ENCODE measurements around the gene DHRS4.
"Not testable (repeated sequence)": the region's sequence is repeated elsewhere in the genome, so short reads cannot be mapped to it uniquely, and the experiment has no call there.

The DHRS4 gene

DNA sequence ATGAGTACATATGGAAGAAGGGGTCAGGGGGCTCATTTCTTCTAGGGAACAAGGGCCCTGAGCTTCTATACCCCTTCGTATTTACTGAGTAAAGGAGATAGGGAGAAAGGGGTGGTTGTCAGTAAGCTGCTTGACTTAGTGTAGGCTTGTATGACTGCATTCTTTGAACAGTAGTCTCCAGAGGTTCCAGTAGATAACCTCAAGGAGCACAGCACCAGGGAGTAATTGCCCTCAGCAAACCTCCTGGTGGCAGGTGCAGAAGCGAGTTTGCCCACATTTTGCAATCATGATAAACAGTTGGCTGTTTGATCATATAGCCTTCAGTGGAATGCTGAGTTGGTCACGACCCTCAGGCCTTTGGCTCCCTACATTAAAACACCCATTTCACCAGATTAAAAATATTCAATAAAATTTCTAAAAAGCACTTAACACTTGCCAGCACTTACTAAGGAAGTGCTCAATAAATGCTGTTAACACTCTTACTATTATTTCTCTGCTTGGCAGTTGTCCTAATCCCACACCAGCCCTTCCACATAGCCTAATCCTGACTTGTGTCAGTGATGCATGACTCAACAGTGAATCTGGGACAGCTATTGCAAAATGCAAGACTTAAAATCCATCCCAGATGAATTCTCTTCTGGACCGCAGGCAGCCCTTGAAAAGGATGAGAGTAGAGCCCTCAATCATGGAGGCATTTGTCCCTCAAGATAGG, 31.5 kb downstream of the DHRS4 start:
- no peak for DNase-seq (ENCODE audit: low spot score)

DNA sequence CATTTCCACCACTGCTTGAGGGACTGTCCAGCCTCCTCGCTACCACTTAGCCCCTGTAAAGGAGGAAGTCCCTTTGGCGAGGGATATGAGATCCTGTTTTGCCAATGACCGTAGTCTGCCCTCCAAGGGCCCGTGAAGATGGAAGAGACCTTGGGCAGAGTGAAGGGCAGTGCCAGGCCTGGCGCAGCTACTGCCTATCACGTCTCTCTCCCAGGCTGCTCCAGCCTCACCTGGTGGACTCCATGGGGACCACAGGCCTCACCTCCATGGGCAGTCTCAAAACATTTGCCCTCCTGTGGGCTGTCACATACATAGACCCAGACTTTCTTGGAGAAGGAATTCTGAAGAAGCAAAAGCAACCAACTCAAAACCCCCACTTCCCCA, 34.6 kb downstream of the DHRS4 start:
- DNase-seq (ENCODE audit: low spot score) = not testable (repeated sequence)

DNA sequence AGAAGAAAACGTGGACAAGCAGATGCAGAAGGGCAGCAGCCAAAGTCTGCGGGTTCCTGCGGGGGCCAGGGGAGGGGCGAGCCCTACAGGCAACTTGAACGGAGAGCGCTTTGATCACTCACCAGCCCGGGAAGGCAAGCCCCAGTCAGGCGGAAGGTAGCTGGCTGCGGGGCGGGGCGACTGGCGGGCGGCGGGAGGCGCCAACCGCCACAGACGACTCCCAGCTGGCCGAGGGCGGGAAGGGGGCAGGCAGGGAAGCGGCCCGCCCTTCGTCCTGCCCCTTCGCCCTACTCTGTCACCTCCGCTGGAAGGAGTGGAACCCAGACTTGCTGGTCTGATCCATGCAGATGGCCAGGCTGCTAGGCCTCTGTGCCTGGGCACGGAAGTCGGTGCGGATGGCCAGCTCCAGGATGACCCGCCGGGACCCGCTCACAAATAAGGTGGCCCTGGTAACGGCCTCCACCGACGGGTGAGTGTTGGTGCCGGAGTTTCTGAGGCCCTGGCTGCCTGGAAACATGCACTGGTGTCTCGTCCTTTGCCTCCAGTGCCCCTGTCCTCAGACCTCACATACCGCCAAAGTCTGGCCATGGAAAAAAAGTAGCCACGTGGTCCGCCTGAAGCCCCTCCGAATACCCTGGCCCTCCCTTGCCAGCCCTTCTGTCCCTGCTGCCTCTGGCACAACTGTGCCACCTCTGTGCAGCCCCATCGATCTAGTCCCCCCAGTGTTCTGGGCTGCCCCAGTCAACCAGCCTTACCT, 35.2 kb downstream of the DHRS4 start, which contains the start of gene DHRS4L2:
TSS of gene DHRS4L2 (plus strand) at position 323 of the 757 bp plus-strand sequence. CDS start at position 342, 19 bp downstream.
- DNase-seq (ENCODE audit: low spot score) = peak; percentile 85

DNA sequence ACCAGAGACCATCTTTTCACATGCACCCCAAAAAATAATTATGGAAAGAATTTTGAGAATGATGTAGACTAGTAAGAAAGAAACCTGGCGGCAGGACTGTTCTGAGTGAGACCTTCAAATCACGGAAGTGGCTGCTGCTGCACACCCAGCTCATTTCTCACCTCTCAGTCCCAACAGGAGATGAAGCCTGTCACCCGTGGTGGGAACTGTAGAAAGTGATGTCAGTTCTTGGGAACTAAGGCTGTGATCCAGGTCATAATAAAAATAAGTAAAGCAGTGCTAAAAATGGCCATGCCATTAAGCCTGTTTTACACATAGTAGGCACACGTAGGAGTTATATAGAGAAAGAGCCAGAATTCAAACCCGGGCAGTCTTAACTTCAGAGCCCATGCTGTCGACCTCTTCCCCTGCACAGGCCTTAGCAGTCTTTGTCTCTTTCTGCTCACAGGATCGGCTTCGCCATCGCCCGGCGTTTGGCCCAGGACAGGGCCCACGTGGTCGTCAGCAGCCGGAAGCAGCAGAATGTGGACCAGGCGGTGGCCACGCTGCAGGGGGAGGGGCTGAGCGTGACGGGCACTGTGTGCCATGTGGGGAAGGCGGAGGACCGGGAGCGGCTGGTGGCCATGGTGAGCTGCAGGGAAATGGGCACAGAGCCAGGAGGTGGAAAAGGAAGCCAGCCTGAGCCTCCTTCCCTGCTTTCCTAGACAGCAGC, 36.3 kb downstream of the DHRS4 start:
- peak; percentile 75 for DNase-seq (ENCODE audit: low spot score)

DNA sequence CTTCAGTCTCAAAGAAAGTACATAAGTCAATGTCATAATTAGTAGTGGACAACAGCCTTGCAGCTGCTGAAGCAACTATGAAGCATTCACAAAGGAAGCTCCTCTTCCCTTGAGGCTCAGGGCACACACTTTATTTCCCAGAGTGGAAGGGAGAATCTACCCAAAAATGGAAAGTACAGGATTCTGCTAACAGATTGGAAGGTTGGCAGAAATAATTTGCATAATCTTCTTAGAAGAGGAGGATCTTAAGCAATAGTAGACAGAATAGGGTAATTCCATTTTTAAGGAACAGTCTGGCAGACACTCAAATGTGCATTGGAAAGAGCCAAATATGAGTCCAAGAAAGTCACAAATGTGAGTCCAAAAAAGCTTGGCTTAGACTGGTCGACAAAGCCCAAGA, 37.4 kb downstream of the DHRS4 start:
- DNase-seq (ENCODE audit: low spot score) = not testable (repeated sequence)

DNA sequence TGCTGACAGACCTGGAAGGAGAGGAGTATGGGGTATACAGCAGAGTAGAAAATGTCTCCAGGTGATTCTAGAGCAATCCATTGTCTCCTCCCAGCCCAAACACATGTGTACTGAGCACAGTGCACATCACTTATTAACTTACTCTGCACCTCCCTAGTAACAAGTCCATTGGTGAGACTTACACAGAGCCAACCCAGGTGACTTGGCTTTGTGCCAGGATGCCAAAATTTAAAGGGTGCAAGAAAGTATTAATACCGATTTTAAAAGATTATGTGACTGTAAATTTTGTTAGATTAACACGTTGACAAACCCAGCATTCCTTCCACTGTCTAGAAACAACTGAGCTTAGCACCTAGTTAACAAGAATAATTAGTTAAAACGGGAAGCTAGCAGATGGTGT, 39.5 kb downstream of the DHRS4 start:
- not testable (repeated sequence) for DNase-seq (ENCODE audit: low spot score)

DNA sequence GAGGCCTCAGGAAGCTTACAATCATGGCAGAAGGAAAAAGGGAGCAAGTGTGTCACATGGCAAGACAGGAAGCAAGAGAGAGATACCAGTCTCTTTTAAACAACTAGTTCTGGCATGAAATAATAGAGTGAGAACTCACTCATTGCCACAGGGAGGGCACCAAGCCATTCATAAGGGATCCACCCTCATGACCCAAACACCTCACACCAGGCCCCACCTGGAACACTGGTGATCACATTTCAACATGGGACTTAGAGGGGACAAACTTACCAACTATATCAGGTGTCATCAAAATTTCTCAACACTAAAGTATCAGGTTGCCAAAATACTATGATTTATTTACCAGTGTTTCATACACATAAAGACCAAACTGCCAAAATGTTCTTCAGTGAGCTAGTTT, 42.4 kb downstream of the DHRS4 start:
- not testable (repeated sequence) for DNase-seq (ENCODE audit: low spot score)

DNA sequence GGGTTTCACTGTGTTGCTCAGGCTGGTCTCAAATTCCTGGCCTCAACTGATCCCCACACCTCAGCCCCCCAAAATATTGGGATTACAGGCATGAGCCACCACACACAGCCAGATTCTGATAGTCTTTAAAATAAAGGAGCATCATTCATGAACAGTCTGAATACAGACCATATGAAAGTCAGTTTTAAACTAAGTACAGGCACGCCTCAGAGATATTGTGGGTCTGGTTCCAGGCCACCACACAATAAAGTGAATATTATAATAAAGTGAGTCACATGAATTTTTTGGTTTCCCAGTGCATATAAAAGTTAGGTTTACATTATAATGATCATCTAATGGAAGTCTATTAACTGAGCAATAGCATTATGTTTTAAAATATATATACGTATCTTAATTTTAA, 43.3 kb downstream of the DHRS4 start:
- not testable (repeated sequence) for DNase-seq (ENCODE audit: low spot score)

DNA sequence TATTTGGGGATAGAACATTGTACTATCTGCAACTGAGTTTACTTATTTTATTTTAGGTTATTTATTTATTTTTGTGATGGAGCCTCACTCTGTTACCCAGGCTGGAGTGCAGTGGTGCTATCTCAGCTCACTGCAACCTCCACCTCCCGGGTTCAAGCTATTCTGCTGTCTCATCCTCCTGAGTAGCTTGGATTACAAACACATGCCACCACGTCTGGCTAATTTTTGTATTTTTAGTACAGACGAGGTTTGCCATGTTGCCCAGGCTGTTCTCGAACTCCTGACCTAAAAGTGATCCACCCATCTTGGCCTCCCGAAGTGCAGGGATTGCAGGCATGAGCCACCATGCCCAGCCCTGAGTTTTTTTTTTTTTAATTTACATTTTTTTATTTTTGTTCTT, 46.1 kb downstream of the DHRS4 start:
- not testable (repeated sequence) for DNase-seq (ENCODE audit: low spot score)

DNA sequence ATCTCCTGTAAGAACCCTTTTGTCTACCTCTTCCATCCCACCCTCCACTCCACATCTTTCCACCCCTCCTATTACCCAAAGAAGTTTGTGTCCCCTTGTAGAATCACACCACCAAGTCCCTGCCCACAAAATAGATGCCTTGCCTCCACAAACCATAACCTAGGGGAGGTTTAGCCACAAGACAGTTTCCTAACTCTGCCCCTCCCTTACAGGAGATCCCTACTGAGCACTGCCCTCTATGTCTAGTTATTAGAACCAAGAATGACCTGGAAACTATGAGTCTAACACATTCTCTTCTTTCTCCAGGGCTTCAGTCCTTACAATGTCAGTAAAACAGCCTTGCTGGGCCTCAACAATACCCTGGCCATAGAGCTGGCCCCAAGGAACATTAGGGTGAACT, 47.5 kb downstream of the DHRS4 start:
- not testable (repeated sequence) for DNase-seq (ENCODE audit: low spot score)

DNA sequence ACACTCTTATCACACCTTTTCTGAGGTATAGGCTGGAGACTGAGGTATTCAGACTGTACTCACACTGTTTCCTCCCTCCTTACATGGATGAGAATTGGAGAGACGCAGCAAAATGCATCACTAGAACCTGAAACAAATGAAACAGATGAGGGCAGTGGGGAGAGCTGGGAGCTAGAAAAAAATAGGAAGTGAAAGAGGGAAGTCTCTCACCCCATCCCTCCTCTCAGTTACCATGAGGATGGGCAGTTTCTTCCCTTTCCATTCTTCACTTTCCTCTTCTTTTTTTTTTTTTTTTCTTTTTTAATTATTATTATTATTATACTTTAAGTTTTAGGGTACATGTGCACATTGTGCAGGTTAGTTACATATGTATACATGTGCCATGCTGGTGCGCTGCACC, 48.1 kb downstream of the DHRS4 start:
- not testable (repeated sequence) for DNase-seq (ENCODE audit: low spot score)

DNA sequence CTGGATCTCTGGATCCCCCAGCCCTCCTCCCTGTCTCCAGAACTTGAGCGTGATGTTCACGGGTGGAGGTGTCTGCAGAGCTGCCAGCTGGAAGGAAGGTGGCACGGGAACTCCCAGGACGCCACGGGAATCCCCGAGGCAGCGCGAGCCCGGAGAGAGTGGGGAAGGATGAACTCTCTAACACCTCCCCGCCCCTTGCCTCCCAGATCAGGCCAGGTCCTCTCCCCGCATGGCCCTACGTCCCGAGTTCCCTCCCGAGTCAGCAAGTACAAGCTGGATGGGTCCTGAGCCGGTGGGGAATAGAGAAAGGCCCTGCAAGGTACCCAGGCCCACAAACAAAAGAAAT, 52.9 kb downstream of the DHRS4 start:
- DNase-seq (ENCODE audit: low spot score) = not testable (repeated sequence)

DNA sequence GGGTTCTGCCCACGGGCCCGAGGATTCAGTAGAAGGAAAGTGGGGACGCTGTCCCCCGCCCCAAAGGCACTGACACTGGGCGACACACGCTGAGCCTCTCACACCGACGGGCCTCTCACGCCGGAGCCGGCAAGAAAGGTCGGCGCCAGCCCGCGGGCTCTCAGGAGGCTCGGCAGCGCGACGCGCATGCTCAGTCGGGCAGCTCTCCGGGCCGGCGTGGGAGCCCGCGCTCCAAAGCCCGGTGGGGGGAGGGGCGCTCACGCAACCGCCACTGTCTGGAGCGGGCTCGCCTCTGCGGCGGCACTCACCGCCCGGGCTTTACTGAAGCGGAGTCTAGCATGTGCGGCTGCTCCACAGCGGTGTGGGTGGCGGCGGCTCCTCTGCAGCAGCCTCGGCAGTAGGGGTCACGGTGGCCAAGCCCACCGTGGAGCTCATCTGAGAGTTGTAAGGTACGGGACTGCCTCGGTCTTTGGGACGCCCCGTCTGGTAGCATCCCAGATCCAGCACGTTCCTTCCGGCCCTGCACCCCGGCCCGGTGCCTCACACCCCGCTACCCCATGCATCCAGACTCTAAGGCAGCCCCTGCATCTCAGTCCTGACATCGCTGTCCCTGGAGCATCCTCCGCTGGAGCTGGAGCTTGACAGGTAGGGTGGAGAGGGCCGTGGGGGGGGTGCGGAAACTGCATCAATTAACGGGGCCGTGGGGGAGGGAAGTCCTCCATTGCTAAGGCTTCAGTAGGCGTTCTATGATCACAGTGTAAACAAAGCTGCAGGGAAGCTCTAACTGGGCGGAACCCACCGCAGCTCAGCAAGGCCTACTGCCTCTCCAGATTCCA, 53.5 kb downstream of the DHRS4 start:
- peak; percentile 52 for DNase-seq (ENCODE audit: low spot score)

DNA sequence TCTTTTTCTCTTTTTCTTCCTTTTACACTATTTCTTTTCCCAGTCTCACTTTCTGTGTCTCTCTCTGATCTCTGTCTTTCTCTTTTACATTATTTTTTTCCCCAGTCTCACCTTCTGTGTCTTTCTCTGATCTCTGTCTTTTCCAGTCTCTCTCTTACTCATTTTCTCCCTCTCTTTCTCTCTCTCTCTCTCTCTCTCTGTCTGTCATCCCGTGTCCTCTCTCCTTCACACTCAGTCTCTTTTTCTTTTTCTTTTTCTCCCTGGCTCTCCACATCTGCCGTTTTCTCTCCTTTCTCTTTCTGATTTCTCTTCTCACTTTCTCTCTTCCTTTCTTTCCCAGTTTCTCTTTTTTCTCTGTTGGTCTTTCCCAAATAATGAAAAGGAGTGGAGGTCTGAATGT, 57.5 kb downstream of the DHRS4 start:
- DNase-seq (ENCODE audit: low spot score) = no peak

DNA sequence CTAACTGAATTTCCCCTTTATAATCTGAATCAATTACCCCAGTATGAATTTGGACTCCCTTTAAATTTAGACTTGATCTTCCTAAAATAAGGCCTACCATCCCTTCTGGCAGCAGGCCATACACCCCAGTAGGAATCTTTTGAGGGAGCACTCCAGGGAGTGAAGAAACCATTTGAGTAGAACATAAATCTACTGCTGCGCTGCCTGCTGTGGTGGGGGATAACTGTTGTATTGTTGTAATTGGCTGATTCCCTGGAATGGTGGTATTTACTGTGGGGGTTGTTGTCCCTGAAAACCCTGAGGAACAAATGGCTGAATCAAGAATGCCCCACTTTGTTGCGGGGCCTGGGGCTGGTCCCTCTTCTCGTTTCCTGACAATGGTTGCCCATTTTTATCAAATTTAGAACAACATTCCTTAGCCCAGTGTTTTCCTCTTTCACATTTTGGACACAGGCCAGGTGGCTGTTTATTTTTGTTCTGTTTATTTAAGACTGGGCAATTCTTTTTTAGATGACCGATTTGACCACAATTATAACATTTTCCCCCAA, 59.2 kb downstream of the DHRS4 start:
- not testable (repeated sequence) for DNase-seq (ENCODE audit: low spot score)

DNA sequence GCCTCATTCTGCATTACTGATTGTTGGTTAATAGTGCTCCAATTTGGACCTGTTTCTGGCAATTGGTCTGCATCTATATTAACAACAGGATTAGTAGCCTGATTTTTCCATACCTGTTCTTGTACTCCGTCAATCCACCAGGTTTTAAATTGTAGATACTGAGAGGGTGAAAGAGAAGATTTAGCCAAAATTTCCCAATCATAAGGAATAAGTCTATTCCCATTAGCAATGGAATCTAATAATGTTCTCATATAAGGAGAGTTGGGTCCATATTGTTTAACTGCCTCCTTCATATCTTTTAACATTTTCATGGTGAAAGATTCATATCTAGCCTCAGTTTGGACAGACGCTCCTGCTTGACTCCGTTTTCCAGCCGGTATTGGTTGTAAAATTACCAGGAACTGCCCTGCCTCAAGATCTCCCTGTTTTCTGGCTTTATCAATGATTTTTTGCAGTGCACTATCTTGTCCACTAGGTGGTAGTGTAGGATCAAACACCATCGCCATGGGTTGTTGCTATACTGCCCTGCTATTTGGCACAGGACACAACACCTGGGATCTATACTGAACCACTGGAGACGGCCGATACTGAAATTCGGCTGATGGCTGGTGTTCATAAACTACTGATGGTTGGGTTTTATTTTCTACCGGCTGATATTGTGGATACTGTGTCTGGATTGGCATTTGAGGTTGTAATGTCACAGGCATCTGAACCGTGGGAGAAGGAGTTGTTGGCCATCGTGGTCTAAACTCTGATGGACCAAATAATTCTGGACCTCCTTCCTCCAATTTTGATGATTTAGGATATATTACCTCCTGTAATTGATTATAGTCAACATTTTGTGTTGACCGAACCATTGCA, 60.3 kb downstream of the DHRS4 start:
- peak; percentile 76 for DNase-seq (ENCODE audit: low spot score)

DNA sequence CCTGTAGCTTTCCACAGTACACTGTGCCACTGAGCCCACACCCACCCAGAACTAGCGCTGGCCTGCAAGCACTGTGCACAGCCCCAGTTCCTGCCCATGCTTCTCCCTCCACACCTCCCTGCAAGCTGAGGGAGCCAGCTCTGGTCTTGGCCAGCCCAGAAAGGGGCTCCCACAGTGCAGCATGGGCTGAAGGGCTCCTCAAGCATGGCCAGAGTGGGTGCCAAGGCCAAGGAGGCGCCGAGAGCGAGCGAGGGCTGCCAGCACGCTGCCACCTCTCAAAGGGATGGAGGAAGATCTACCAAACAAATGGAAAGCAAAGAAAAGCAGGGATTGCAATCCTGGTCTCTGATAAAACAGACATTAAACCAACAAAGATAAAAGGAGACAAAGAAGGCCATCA, 62.2 kb downstream of the DHRS4 start:
- DNase-seq (ENCODE audit: low spot score) = not testable (repeated sequence)

Data from activated CD4-positive, alpha-beta T cell treated with anti-CD3 and anti-CD28 coated beads, Interleukin-2, Interleukin-4, amounts not matched to agents 100 ng/mL and 50 ng/mL, durations not matched to agents 16 hours and 8 hours (primary cell).